ENCODE data around the gene PDAP1. TPM values are rescaled to one million over a fixed set of nuclear protein-coding genes. Genes with fewer than 3 reads are reported as not detected.

The PDAP1 gene
- polyA plus RNA-seq, 1 experiment, result 60.2 TPM

DNA sequence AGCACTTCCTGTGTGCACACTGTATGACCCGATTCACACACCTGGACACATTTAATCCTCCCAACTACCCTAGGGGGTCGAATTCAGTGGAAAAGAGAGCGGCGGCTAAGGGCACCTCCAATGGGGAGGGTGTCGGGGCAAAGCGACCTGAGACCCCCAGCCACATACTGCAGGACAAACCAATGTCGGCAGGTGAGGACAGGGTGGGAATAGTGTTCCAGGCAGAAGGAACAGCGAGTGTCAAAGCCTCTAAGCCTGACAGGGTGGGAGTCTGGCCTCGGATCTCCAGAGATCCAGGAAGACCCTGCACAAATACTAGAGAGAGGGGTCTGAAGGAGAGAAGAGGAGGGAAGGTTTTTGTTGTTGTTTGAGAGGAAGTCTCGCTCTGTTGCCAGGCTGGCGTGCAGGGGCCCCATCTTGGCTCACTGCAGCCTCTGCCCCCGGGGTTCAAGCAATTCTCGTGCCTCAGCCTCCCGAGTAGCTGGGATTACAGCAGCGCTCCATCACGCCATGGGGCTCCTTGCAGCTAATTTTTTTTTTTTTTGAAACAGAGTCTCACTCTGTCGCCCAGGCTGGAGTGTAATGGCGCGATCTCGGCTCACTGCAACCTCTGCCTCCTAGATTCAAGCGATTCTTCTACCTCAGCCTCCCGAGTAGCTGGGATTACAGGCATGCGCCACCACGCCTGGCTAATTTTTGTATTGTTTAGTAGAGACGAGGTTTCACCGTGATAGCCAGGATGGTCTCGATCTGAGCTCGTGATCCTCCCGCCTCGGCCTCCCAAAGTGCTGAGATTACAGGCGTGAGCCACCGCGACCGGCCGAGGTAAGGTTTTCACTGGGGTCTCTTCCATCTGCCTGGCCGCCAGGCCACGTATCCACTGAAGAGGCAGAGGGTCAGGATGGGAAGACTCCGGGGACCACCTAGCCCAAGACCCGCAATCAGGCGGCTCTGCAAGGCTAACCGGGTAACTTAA lies 35.0 kb downstream of the PDAP1 start:
- ChIA-PET POLR2A (interaction anchor here (1.0 to 1.2 kb wide), 2 partner anchors 11 to 18 kb away, joined by 4 to 5 read pairs; no protein-coding TSS in a partner anchor), CTCF (no interaction called here)
- no peak overlapping the region for H3K4me3 ChIP-seq (ENCODE audit: low read depth, low read length)

GRCh38 chr7:99372275-99373090 lies 35.9 kb downstream of the PDAP1 start:
- ChIA-PET POLR2A (interaction anchor here (1.2 kb wide), 1 partner anchor 10 kb away, joined by 4 read pairs; no protein-coding TSS in a partner anchor), CTCF (no interaction called here)
- Histone ChIP-seq H3K4me3 (ENCODE audit: low read depth, low read length) (no peak overlapping the region), H3K9me3 (ENCODE audit: control insufficient read depth, insufficient read depth, low read length) (no peaks in the 10 kb centered on the region; the same call in 1 of the 2 replicates), H3K27me3 (ENCODE audit: control insufficient read depth, insufficient read depth, low read length) (no peaks in the 10 kb centered on the region), H3K27ac (ENCODE audit: low read depth, low read length) (peak overlapping the region; percentile 39)
- TF ChIP-seq, protein P1, sequence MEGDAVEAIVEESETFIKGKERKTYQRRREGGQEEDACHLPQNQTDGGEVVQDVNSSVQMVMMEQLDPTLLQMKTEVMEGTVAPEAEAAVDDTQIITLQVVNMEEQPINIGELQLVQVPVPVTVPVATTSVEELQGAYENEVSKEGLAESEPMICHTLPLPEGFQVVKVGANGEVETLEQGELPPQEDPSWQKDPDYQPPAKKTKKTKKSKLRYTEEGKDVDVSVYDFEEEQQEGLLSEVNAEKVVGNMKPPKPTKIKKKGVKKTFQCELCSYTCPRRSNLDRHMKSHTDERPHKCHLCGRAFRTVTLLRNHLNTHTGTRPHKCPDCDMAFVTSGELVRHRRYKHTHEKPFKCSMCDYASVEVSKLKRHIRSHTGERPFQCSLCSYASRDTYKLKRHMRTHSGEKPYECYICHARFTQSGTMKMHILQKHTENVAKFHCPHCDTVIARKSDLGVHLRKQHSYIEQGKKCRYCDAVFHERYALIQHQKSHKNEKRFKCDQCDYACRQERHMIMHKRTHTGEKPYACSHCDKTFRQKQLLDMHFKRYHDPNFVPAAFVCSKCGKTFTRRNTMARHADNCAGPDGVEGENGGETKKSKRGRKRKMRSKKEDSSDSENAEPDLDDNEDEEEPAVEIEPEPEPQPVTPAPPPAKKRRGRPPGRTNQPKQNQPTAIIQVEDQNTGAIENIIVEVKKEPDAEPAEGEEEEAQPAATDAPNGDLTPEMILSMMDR (IDR thresholded peaks at IDR 0.05; ENCODE audit: low read depth, low read length), result no peak
- DNase-seq (ENCODE audit: low read depth, low spot score), result no peak

More for the DNA sequence above, 35.0 kb downstream of the PDAP1 start:
- TF ChIP-seq, protein P1 (IDR thresholded peaks at IDR 0.05; ENCODE audit: low read depth, low read length), result no peak
- Histone ChIP-seq H3K27ac (ENCODE audit: low read depth, low read length) (peak overlapping the region; percentile 39), H3K27me3 (ENCODE audit: control insufficient read depth, insufficient read depth, low read length) (no peaks in the 10 kb centered on the region), H3K9me3 (ENCODE audit: control insufficient read depth, insufficient read depth, low read length) (no peaks in the 10 kb centered on the region; the same call in 1 of the 2 replicates)
- no peak for DNase-seq (ENCODE audit: low read depth, low spot score)

- H3K4me3 ChIP-seq (ENCODE audit: low read depth, low read length), result no peak overlapping the region
- no peaks in the 10 kb centered on the region; the same call in 1 of the 2 replicates for H3K9me3 ChIP-seq (ENCODE audit: control insufficient read depth, insufficient read depth, low read length)
- TF ChIP-seq, protein P1 (IDR thresholded peaks at IDR 0.05; ENCODE audit: low read depth, low read length), result no peak
- ChIA-PET POLR2A (no interaction called here), CTCF (interaction anchor here (0.6 kb wide), 1 partner anchor 332 kb away, joined by 8 read pairs; no protein-coding TSS in a partner anchor)
- H3K27me3 ChIP-seq (ENCODE audit: control insufficient read depth, insufficient read depth, low read length), result no peaks in the 10 kb centered on the region
- H3K27ac ChIP-seq (ENCODE audit: low read depth, low read length), result no peak overlapping the region
- no peak for DNase-seq (ENCODE audit: low read depth, low spot score)
These were observed 36.9 kb downstream of the PDAP1 start for GRCh38 chr7:99371376-99371920.

DNA sequence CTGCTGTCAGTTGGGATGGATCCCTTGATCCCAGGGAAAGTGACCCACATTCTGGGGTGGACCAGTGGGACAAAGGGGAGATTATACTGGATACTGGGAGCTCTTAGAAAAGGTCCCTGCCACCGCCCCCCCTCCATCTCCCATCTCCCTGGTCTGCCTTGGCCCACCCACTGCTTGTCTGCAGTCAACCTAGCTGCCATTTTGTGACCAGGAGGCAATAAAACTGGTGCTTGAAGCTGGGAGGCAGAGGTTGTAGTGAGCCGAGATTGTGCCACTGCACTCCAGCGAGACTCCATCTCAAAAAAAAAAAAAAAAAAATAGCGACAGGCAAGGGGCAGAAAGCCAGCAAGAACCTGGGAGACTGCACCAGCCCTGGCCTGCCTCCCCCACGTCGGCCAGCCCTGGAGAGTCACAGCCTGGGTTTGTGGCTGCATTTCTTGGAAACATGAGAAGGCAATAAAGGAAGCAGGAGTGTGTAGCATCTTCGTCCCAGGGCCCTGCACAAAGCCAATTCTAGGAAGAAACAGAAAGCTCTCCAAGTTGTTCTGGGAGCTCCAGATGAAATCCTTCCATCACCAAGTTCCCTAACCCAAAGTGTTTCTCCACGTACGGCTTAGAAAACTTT lies 38.5 kb downstream of the PDAP1 start:
- peak overlapping the region; percentile 49 for H3K27ac ChIP-seq (ENCODE audit: low read depth, low read length)
- ChIA-PET CTCF (no interaction called here), POLR2A (no interaction called here)

More for the DNA sequence above, 38.5 kb downstream of the PDAP1 start:
- no peaks in the 10 kb centered on the region for H3K27me3 ChIP-seq (ENCODE audit: control insufficient read depth, insufficient read depth, low read length)
- H3K4me3 ChIP-seq (ENCODE audit: low read depth, low read length), result no peak overlapping the region
- no peaks in the 10 kb centered on the region; the same call in 1 of the 2 replicates for H3K9me3 ChIP-seq (ENCODE audit: control insufficient read depth, insufficient read depth, low read length)
- TF ChIP-seq, protein P1 (IDR thresholded peaks at IDR 0.05; ENCODE audit: low read depth, low read length), result no peak
- no peak for DNase-seq (ENCODE audit: low read depth, low spot score)
